ENCODE measurements around the gene COPG1. TPM values are rescaled to one million over a fixed set of nuclear protein-coding genes. Genes with fewer than 3 reads are reported as not detected.

The COPG1 gene
- total and polyA plus RNA-seq, 10 of the 15 experiments (the other 5 are each of a cell fraction or from before 2014, with no cell fraction given) = 54.8 to 143 (median 91.2) TPM

- no peak overlapping the region for H2AFZ ChIP-seq (ENCODE audit: control insufficient read depth, low read depth, low read length)
- no peaks in the 10 kb centered on the region for H4K20me1 ChIP-seq (ENCODE audit: control insufficient read depth, insufficient read depth)
- CTCF ChIA-PET = no interaction called here
- no peaks in the 10 kb centered on the region for H3K27me3 ChIP-seq (replicated peaks in 1 of 2; ENCODE audit: control insufficient read depth in 2 of 2, insufficient read depth in 2 of 2, low read length in 1 of 2)
- no peaks in the 10 kb centered on the region for H3K9me3 ChIP-seq (replicated peaks; ENCODE audit: control insufficient read depth, insufficient read depth, low read length)
- H3K36me3 ChIP-seq (ENCODE audit: control insufficient read depth in 2 of 2, insufficient read depth in 2 of 2, low read length in 1 of 2) = no peaks in the 10 kb centered on the region
- BruUV-seq (replicated peaks) = no TSS peak
- H3K4me1 ChIP-seq (ENCODE audit: control insufficient read depth, insufficient read depth, low read length) = no peaks in the 10 kb centered on the region
- RAD21 ChIA-PET (ENCODE audit: unreplicated experiment) = no interaction called here
- WGBS (ENCODE audit: insufficient coverage, insufficient replicate concordance, low lambda C conversion rate, missing lambda C conversion rate) = 56% methylated on average over 1 of the region's 1 CpG
- H3K27ac ChIP-seq (ENCODE audit: control insufficient read depth, insufficient read depth) = no peak overlapping the region
- H3K4me2 ChIP-seq (ENCODE audit: control insufficient read depth, insufficient read depth) = no peak overlapping the region
- POLR2A ChIA-PET = no interaction called here
- no peak for ATAC-seq
- in situ Hi-C loops (cut with MboI) (no loop called here), intact Hi-C loops (cut with micrococcal nuclease; ENCODE audit: unreplicated experiment) (no loop called here)
- H3K79me2 ChIP-seq (ENCODE audit: control insufficient read depth, insufficient read depth, low read length) = no peaks in the 10 kb centered on the region
- no peak overlapping the region for H3K4me3 ChIP-seq
- TF ChIP-seq CHD2 (IDR thresholded peaks at IDR 0.05; ENCODE audit: borderline replicate concordance, low read depth, low read length) = no peak
- no peak for TF ChIP-seq IKZF1 (conservative IDR thresholded peaks at IDR 0.05)
- TF ChIP-seq CBFB (IDR thresholded peaks at IDR 0.05; ENCODE audit: low read depth) = no peak
- TF ChIP-seq SMAD1 (IDR thresholded peaks at IDR 0.05; ENCODE audit: low read depth, partially characterized antibody) = no peak
- no peak for TF ChIP-seq CREM (IDR thresholded peaks at IDR 0.05; ENCODE audit: low read depth)
- no peak for DNase-seq (ENCODE audit: low read depth, low spot score)
- SMC1A ChIA-PET (ENCODE audit: uncharacterized antibody, unreplicated experiment) = no interaction called here
- FAIRE-seq = no peak
- no peak overlapping the region for H3K9ac ChIP-seq (ENCODE audit: control insufficient read depth, insufficient read depth, low read length)
Observed at GRCh38 chr3:129211345-129211744, 38.1 kb upstream of the COPG1 start.

GRCh38 chr3:129211772-129212171 is 37.6 kb upstream of the COPG1 start:
- Histone ChIP-seq H3K36me3 (ENCODE audit: control insufficient read depth in 2 of 2, insufficient read depth in 2 of 2, low read length in 1 of 2) (no peaks in the 10 kb centered on the region), H2AFZ (ENCODE audit: control insufficient read depth, low read depth, low read length) (no peak overlapping the region), H3K79me2 (ENCODE audit: control insufficient read depth, insufficient read depth, low read length) (no peaks in the 10 kb centered on the region), H4K20me1 (ENCODE audit: control insufficient read depth, insufficient read depth) (no peaks in the 10 kb centered on the region), H3K9me3 (replicated peaks; ENCODE audit: control insufficient read depth, insufficient read depth, low read length) (no peaks in the 10 kb centered on the region), H3K4me2 (ENCODE audit: control insufficient read depth, insufficient read depth) (no peak overlapping the region), H3K9ac (ENCODE audit: control insufficient read depth, insufficient read depth, low read length) (no peak overlapping the region), H3K4me3 (no peak overlapping the region), H3K27ac (ENCODE audit: control insufficient read depth, insufficient read depth) (no peak overlapping the region), H3K27me3 (replicated peaks in 1 of 2; ENCODE audit: control insufficient read depth in 2 of 2, insufficient read depth in 2 of 2, low read length in 1 of 2) (no peaks in the 10 kb centered on the region), H3K4me1 (ENCODE audit: control insufficient read depth, insufficient read depth, low read length) (no peaks in the 10 kb centered on the region)
- no TSS peak for BruUV-seq (replicated peaks)
- RAD21 ChIA-PET (ENCODE audit: unreplicated experiment) = no interaction called here
- SMC1A ChIA-PET (ENCODE audit: uncharacterized antibody, unreplicated experiment) = no interaction called here
- 62% methylated on average over 6 of the region's 6 CpGs for WGBS (ENCODE audit: insufficient coverage, insufficient replicate concordance, low lambda C conversion rate, missing lambda C conversion rate)
- intact Hi-C loops (cut with micrococcal nuclease; ENCODE audit: unreplicated experiment) = no loop called here
- FAIRE-seq = no peak
- no peak for DNase-seq (ENCODE audit: low read depth, low spot score)
- CTCF ChIA-PET = no interaction called here
- POLR2A ChIA-PET = no interaction called here
- ATAC-seq = no peak; the same call in 2 of the 3 replicates
- in situ Hi-C loops (cut with MboI) = no loop called here
- TF ChIP-seq ZNF687 (IDR thresholded peaks at IDR 0.05) (no peak), MTA3 (IDR thresholded peaks at IDR 0.05; ENCODE audit: borderline replicate concordance, low read length) (no peak), SUZ12 (IDR thresholded peaks at IDR 0.05; ENCODE audit: unreplicated experiment) (no peak), NRF1 (conservative IDR thresholded peaks at IDR 0.05; ENCODE audit: low read depth, low read length) (no peak), NR2C2 (IDR thresholded peaks at IDR 0.05; ENCODE audit: borderline replicate concordance, control insufficient read depth, insufficient read length, low read depth) (no peak), MEF2A (IDR thresholded peaks at IDR 0.05; ENCODE audit: insufficient read depth, low read depth, low read length) (no peak), TAF1 (IDR thresholded peaks at IDR 0.05; ENCODE audit: borderline replicate concordance, low read depth, low read length) (no peak), RAD51 (IDR thresholded peaks at IDR 0.05) (no peak), CBFB (IDR thresholded peaks at IDR 0.05; ENCODE audit: low read depth) (no peak), NBN (IDR thresholded peaks at IDR 0.05) (no peak), SPI1 (IDR thresholded peaks at IDR 0.05; ENCODE audit: borderline replicate concordance, insufficient read depth, low read depth, low read length) (no peak), SMAD1 (IDR thresholded peaks at IDR 0.05; ENCODE audit: low read depth, partially characterized antibody) (no peak), CBX3 (IDR thresholded peaks at IDR 0.05; ENCODE audit: borderline replicate concordance, low read depth) (no peak), BMI1 (IDR thresholded peaks at IDR 0.05; ENCODE audit: borderline replicate concordance) (no peak)
